Mesendoderm (in vitro differentiated cells): Measurements from ENCODE around the gene CLEC2B.

Experiments
- DNase-seq: peaks from one replicate; pipeline ENCODE4 v3.0.0; 2013
- H2AK5ac ChIP-seq: 2 replicates; pipeline ENCODE4 v1.6.1; 2013; ENCODE audit warnings: low read length, inconsistent platforms
- H2BK120ac ChIP-seq: 2 replicates; pipeline ENCODE4 v1.6.1; 2013; ENCODE audit warnings: low read depth, mild to moderate bottlenecking, low read length, moderate library complexity, mixed read lengths
- H2BK15ac ChIP-seq: replicated peaks from 2 replicates; pipeline ENCODE4 v1.6.1; 2013; ENCODE audit warnings: low read depth, mild to moderate bottlenecking, moderate library complexity
- H2BK5ac ChIP-seq: 2 replicates; pipeline ENCODE4 v1.6.1; 2013; ENCODE audit warnings: low read length, inconsistent platforms
- H3K18ac ChIP-seq: 2 replicates; pipeline ENCODE4 v1.6.1; 2013; ENCODE audit warnings: mild to moderate bottlenecking, low read length, mixed read lengths
- H3K23ac ChIP-seq: one replicate; pipeline ENCODE4 v1.6.1; 2013; ENCODE audit warnings: low read length
- H3K27ac ChIP-seq: 2 replicates; pipeline ENCODE4 v1.5.1; 2013; ENCODE audit warnings: low read depth, mild to moderate bottlenecking, inconsistent platforms, low read length, moderate library complexity
- H3K27me3 ChIP-seq: 2 replicates; pipeline ENCODE4 v1.6.1; 2013; ENCODE audit warnings: low read length, control low read depth, mild to moderate bottlenecking, inconsistent platforms; ENCODE audit not compliant: insufficient read depth, poor library complexity
- H3K36me3 ChIP-seq: 2 replicates; pipeline ENCODE4 v1.6.1; 2013; ENCODE audit warnings: low read length, inconsistent platforms; ENCODE audit not compliant: control insufficient read depth, insufficient read depth
- H3K4ac ChIP-seq: one replicate; pipeline ENCODE4 v1.6.1; 2013; ENCODE audit warnings: low read depth, mild to moderate bottlenecking, low read length, moderate library complexity
- H3K4me1 ChIP-seq: 2 replicates; pipeline ENCODE4 v1.6.1; 2013; ENCODE audit warnings: low read depth, low read length, inconsistent platforms; ENCODE audit not compliant: control insufficient read depth
- H3K4me2 ChIP-seq: 2 replicates; pipeline ENCODE4 v1.6.1; 2013; ENCODE audit warnings: low read length
- H3K4me3 ChIP-seq: 2 replicates; pipeline ENCODE4 v1.5.1; 2013; ENCODE audit warnings: mild to moderate bottlenecking, low read length
- H3K56ac ChIP-seq: one replicate; pipeline ENCODE4 v1.6.1; 2013; ENCODE audit warnings: low read length
- H3K79me1 ChIP-seq: 2 replicates; pipeline ENCODE4 v1.6.1; 2013; ENCODE audit warnings: low read length, inconsistent platforms
- H3K79me2 ChIP-seq: 2 replicates; pipeline ENCODE4 v1.6.1; 2013; ENCODE audit warnings: mild to moderate bottlenecking, low read length; ENCODE audit not compliant: control insufficient read depth, insufficient read depth
- H3K9ac ChIP-seq: 2 replicates; pipeline ENCODE4 v1.6.1; 2013; ENCODE audit warnings: low read length, inconsistent platforms
- H4K5ac ChIP-seq: one replicate; pipeline ENCODE4 v1.6.1; 2013; ENCODE audit warnings: low read length
- H4K8ac ChIP-seq: one replicate; pipeline ENCODE4 v1.6.1; 2013; ENCODE audit warnings: low read depth, mild to moderate bottlenecking, control low read depth, low read length, moderate library complexity
- WGBS: extraction: QIAGEN DNeasy Blood & Tissue Kit; methylation state at CpG from one replicate; pipeline ENCODE4 v1.1.7; 2013; ENCODE audit warnings: low lambda C conversion rate, missing lambda C conversion rate; ENCODE audit not compliant: insufficient coverage; ENCODE audit errors: extremely low coverage; 5-methylcytosine and 5-hydroxymethylcytosine counted together

The CLEC2B gene

GRCh38 chr12:9895215-9895971, 26.2 kb upstream of the CLEC2B start:
- no peak overlapping the region for H3K9ac ChIP-seq
- no peak overlapping the region for H2BK15ac ChIP-seq
- no peak overlapping the region for H3K4me3 ChIP-seq
- no peaks in the 10 kb centered on the region for H3K4me1 ChIP-seq
- no peak overlapping the region for H3K27ac ChIP-seq
- H2BK5ac ChIP-seq = no peak overlapping the region
- no peak overlapping the region for H4K5ac ChIP-seq
- H3K27me3 ChIP-seq = no peaks in the 10 kb centered on the region
- H3K4me2 ChIP-seq = no peak overlapping the region
- H3K23ac ChIP-seq = no peak overlapping the region
- no peak overlapping the region for H2AK5ac ChIP-seq
- H3K56ac ChIP-seq = no peak overlapping the region
- no peak overlapping the region for H4K8ac ChIP-seq
- no CpG with 5 or more reads among the region's 6 CpGs for WGBS
- DNase-seq = peak; percentile 13
- H3K18ac ChIP-seq = no peak overlapping the region
- no peaks in the 10 kb centered on the region for H3K79me1 ChIP-seq
- H3K79me2 ChIP-seq = no peaks in the 10 kb centered on the region
- H3K36me3 ChIP-seq = no peaks in the 10 kb centered on the region
- H3K4ac ChIP-seq = no peak overlapping the region
- H2BK120ac ChIP-seq = no peak overlapping the region

DNA sequence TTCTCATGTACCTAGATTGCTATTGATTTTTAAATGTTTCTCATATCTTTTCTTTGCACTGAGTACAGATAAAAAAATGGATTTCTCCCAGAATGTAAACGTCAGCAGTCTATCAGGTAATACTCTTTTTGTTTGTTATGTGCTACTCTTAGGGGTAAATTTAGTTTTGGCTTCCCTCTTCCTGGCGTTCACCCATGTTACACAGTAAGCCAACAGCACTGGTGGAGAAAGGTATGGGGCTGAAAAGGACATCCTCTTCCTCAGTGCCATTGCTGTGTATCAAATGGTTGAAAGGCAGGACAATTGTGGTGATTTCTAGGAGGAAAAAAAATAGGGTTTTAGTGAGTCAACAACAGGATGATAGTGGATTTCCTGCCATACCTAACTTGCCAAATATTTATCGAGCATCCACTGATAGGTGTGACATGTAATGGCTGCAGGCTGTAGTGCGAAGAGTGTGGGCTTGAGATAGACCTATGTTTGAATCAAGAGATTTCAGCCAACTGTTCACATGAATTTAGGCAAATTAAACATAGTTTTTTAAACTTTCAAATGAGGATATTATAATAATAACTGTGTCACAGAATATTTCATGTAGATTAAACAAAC, 19.6 kb upstream of the CLEC2B start:
- no peaks in the 10 kb centered on the region for H3K79me1 ChIP-seq
- H4K8ac ChIP-seq = no peak overlapping the region
- no peaks in the 10 kb centered on the region for H3K27me3 ChIP-seq
- no peak overlapping the region for H2BK15ac ChIP-seq
- no peaks in the 10 kb centered on the region for H3K36me3 ChIP-seq
- no peaks in the 10 kb centered on the region for H3K4me1 ChIP-seq
- H2BK120ac ChIP-seq = no peak overlapping the region
- H3K23ac ChIP-seq = no peak overlapping the region
- no peak overlapping the region for H2AK5ac ChIP-seq
- no peak overlapping the region for H3K18ac ChIP-seq
- WGBS = no CpG with 5 or more reads among the region's 4 CpGs
- no peak overlapping the region for H3K9ac ChIP-seq
- no peak for DNase-seq
- H2BK5ac ChIP-seq = no peak overlapping the region
- no peak overlapping the region for H3K4me2 ChIP-seq
- H3K79me2 ChIP-seq = no peaks in the 10 kb centered on the region
- H3K4me3 ChIP-seq = no peak overlapping the region
- H3K4ac ChIP-seq = no peak overlapping the region
- H3K27ac ChIP-seq = no peak overlapping the region
- H3K56ac ChIP-seq = no peak overlapping the region
- H4K5ac ChIP-seq = no peak overlapping the region

- Histone ChIP-seq H2AK5ac (no peak overlapping the region), H3K27ac (no peak overlapping the region), H3K4me3 (no peak overlapping the region), H3K18ac (no peak overlapping the region), H2BK5ac (no peak overlapping the region), H3K9ac (no peak overlapping the region), H4K8ac (no peak overlapping the region), H3K36me3 (no peaks in the 10 kb centered on the region), H3K23ac (no peak overlapping the region), H3K56ac (no peak overlapping the region), H3K4me2 (no peak overlapping the region), H3K79me2 (no peaks in the 10 kb centered on the region), H3K4ac (no peak overlapping the region), H3K4me1 (no peaks in the 10 kb centered on the region), H3K27me3 (no peaks in the 10 kb centered on the region), H3K79me1 (no peaks in the 10 kb centered on the region), H2BK15ac (no peak overlapping the region), H2BK120ac (no peak overlapping the region), H4K5ac (no peak overlapping the region)
- DNase-seq = no peak
Measured at GRCh38 chr12:9883175-9883574, 14.0 kb upstream of the CLEC2B start.

DNA sequence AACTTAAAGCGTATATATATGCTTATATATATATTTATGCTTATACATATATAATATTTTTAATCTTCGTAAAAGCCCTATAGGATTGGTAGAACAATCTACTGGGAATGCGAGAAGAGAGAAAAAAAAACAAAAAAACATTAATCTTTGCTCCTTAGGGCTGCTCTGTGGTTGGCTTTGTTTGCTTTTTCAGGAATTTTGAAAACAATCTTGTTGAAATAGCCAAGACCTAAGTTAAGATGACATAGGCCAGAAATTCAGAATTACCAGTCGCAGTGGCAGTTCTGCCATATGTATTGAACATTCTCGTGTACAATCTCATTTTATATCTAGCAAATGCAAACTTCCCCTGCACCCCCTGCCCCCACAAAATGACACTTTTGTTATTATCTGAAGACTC, 12.8 kb upstream of the CLEC2B start:
- H3K9ac ChIP-seq = no peak overlapping the region
- H3K18ac ChIP-seq = no peak overlapping the region
- H3K23ac ChIP-seq = no peak overlapping the region
- DNase-seq = no peak
- no peak overlapping the region for H3K4me3 ChIP-seq
- no peaks in the 10 kb centered on the region for H3K79me2 ChIP-seq
- H3K4me2 ChIP-seq = no peak overlapping the region
- H2BK120ac ChIP-seq = no peak overlapping the region
- no peaks in the 10 kb centered on the region for H3K4me1 ChIP-seq
- H2BK15ac ChIP-seq = no peak overlapping the region
- H3K79me1 ChIP-seq = no peaks in the 10 kb centered on the region
- no peak overlapping the region for H3K56ac ChIP-seq
- no peak overlapping the region for H2BK5ac ChIP-seq
- no peak overlapping the region for H3K4ac ChIP-seq
- no CpG with 5 or more reads among the region's 5 CpGs for WGBS
- no peak overlapping the region for H4K5ac ChIP-seq
- no peak overlapping the region for H2AK5ac ChIP-seq
- H4K8ac ChIP-seq = no peak overlapping the region
- H3K27me3 ChIP-seq = no peaks in the 10 kb centered on the region
- no peaks in the 10 kb centered on the region for H3K36me3 ChIP-seq
- H3K27ac ChIP-seq = no peak overlapping the region

DNA sequence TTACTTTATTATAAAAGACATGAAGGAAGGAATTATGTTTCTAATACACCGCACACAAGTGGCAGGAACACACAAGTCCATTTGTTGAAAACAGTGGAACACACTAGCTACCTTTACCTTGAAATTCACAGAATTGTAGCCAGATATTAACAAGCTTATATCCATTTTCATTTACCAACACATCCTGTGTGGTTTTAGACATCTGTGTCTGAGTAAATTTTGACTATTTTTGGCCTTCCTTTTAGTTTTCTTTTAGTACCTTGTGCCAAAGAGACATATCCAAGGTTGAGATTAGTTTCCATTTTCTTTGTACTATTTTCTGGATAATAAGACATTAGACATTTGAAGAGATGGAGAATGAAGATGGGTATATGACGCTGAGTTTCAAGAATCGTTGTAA, 12.1 kb upstream of the CLEC2B start, which contains the start of gene KLRF2:
Gene KLRF2, plus strand, starts transcription at position 244 of the 400 bp plus-strand sequence. Its CDS starts 107 bp downstream, at position 351.
- Histone ChIP-seq H3K18ac (no peak within 1 kb of the TSS), H3K4me2 (no peak within 1 kb of the TSS), H3K4me1 (no peaks in the 10 kb centered on the region), H2AK5ac (no peak within 1 kb of the TSS), H4K8ac (no peak within 1 kb of the TSS), H2BK15ac (no peak within 1 kb of the TSS), H3K79me2 (no peaks in the 10 kb centered on the region), H3K9ac (no peak within 1 kb of the TSS), H3K4ac (no peak within 1 kb of the TSS), H2BK5ac (no peak within 1 kb of the TSS), H3K23ac (no peak within 1 kb of the TSS), H3K27ac (no peak within 1 kb of the TSS), H3K36me3 (no peaks in the 10 kb centered on the region), H3K56ac (no peak within 1 kb of the TSS), H3K27me3 (no peaks in the 10 kb centered on the region), H2BK120ac (no peak within 1 kb of the TSS), H4K5ac (no peak within 1 kb of the TSS), H3K4me3 (no peak within 1 kb of the TSS), H3K79me1 (no peaks in the 10 kb centered on the region)
- no CpG with 5 or more reads among the region's 3 CpGs for WGBS
- DNase-seq = no peak
